ENCODE data around the gene LDLRAD3.

DNA sequence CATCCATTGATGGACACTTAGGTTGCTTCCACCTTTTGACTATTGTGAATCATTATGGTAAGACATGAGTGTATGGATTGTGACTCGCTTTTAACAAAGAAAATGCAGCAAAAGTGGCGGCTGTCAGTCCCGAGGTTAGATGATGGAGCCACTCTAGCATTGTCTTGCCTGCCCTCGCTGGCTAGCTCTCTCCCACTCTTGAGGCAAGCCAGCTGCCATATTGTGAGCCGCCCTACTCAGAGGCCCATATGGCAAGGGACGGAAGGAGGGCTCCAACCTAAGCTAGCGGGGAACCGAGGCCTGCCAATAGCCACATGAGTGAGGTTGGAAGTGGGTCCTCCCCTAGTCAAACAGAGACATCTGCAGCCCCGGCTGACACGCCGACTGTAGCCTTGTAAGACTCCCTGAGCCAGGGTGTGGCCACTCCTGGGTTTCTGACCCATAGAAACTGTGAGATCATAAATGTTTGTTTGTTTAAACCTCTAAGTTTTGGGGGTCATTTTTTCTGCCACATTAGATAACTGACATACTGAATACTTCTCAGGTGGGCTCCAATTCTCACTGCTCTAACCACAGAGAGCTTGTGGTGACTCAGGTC lies 160.2 kb downstream of the LDLRAD3 start:
- TF ChIP-seq POLR2AphosphoS5 (IDR thresholded peaks at IDR 0.05) (no peak), POLR2A (IDR thresholded peaks at IDR 0.05) (no peak), EP300 (IDR thresholded peaks at IDR 0.05; ENCODE audit: low read depth) (no peak)
- TF ChIP-seq, protein P1, sequence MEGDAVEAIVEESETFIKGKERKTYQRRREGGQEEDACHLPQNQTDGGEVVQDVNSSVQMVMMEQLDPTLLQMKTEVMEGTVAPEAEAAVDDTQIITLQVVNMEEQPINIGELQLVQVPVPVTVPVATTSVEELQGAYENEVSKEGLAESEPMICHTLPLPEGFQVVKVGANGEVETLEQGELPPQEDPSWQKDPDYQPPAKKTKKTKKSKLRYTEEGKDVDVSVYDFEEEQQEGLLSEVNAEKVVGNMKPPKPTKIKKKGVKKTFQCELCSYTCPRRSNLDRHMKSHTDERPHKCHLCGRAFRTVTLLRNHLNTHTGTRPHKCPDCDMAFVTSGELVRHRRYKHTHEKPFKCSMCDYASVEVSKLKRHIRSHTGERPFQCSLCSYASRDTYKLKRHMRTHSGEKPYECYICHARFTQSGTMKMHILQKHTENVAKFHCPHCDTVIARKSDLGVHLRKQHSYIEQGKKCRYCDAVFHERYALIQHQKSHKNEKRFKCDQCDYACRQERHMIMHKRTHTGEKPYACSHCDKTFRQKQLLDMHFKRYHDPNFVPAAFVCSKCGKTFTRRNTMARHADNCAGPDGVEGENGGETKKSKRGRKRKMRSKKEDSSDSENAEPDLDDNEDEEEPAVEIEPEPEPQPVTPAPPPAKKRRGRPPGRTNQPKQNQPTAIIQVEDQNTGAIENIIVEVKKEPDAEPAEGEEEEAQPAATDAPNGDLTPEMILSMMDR (IDR thresholded peaks at IDR 0.05), result no peak
